NOMO-1 (cell line): ENCODE data around the gene AGAP2.

ENCODE experiments used
- DNase-seq, 2 experiments: peaks; one replicate each; lab custom pipeline; 2025; ENCODE audit not compliant: unreplicated experiment in 2 of 2; lab: John Stamatoyannopoulos, UW

AGAP2 gene

DNA sequence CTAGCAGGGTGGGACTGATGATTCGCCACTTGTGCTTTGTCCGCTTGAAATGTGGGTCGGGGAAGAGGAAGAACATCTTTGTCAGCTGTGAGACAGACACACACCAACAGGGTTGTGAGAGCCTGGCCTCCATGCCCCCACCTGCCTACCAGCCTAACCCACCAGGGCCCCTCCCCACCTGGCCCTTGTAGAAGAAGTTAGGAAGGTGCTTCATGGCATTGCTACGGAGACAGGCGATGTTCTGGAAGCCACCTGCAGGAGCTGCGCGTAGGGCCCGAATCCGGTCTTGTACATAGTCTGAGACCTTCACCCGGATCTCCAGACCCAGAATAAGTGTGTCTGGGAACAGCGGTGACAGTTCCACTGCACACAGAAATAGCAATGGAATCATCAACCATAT lies 31.1 kb upstream of the AGAP2 start:
- DNase-seq, result no peak

DNA sequence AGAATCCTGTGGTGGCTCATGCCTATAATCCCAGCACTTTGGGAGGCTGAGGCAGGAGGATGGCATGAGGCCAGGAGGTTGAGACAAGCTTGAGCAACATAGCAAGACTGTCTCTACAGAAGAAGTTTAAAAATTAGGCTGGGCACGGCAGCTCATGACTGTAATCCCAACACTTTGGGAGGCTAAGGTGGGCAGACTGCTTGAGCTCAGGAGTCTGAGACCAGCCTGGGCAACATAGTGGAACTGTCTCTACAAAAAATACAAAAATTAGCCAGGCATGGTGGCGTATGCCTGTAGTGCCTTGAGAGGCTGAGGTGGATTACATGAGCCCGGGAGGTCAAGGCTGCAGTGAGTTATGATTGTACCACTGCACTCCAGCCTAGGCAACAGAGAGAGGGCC lies 29.3 kb upstream of the AGAP2 start:
- no peak for DNase-seq

DNA sequence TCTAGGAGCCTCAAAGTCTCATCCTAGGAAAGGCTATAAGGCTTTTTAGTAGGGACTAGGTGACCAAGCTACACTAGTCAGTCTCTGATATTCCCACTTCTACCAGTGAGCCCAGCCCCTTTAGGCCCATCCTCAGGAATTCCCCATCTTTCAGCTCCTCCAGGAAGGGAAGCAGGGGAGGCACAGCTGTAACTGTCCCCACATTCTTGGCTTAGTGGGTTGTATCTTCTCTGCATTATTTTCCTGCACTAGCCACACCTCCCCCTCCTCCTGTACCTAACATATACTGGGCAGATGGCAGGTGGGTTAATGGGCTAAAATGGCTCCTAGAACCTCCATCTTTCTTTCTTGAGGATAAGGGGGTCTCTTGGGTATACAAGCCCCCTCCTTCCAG lies 28.8 kb upstream of the AGAP2 start:
- no peak for DNase-seq

DNA sequence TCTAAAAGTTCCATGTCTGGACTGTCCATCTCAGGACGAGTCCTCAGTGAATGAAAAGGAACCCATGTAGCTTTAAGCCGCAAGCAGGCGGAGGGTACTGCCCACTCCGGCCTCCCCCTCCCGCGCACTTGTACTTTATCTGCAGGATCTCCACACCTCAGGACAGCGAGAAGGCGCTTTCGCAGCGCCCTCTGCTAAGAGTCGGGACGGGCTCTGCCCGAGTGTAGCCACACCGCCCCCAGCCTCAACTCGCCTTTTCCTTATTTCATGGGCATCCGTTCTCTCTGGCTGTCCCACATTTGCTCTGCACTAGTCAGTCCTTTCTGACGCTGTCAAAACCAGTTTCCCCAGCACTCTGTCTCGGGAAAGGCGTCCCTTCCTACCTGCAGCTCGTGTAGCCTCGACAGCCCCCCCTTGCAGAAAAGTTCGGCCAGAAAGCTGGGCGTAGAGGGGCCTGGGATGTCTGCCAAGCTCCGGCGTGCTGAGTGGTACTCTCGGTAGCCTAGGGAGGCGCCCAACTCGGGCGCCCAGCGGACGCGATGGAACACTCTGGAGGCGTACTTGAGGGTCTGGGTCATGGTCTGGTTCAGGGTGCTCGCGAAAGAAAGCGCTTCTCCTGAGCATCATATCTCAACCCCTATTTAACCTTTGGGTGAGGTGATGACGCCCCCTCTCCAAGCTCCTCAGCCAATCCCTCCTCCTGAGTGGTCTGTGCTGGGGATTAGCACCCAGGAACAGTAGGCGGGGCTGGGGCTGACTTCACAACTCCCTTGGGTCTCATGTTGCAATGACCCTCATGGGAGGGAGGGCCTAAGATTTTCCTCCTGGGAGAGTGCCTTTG lies 28.1 kb upstream of the AGAP2 start, which contains the start of gene CYP27B1:
Gene CYP27B1, minus strand, starts transcription at position 615 of the 841 bp plus-strand sequence. Its CDS starts 37 bp downstream, at position 578.
- no peak for DNase-seq

DNA sequence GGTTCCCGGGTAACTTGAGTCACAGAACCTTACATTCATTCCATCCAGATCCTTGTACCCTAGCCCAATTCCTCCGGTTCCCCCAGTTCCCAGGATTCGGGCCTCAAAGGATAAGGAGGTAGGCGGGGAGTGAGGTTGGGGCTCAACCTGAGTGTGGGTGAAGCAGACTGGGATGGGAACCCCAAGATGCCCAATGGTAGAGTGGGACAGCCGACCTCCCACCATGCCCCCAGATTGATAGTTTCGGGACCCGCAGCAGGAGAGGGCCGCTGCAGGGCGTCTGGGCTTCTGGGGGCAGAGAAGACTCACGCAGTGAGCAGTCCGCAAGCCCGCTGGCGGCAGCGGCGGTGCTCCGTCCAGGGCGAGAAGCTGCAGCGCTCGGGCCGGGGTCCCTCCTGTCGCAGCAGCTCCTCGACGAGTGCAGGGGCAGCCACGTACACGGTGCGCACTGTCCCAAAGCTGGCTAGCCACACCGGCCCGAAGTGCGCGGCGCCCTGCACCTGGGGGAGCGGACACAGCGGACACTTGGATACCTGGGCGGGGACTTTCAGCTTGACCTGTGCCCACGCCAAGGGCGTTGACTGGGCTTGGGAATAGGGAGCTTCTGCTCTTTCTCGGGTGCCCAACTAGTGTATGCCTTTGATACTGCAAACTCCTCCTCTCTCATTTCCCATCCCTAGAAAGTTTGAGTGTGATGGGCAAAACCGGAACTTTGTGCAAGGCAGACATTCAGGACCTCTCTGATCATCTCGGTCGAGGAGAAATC lies 27.3 kb upstream of the AGAP2 start:
- peak in 1 of 2 experiments; percentile 5 for DNase-seq

DNA sequence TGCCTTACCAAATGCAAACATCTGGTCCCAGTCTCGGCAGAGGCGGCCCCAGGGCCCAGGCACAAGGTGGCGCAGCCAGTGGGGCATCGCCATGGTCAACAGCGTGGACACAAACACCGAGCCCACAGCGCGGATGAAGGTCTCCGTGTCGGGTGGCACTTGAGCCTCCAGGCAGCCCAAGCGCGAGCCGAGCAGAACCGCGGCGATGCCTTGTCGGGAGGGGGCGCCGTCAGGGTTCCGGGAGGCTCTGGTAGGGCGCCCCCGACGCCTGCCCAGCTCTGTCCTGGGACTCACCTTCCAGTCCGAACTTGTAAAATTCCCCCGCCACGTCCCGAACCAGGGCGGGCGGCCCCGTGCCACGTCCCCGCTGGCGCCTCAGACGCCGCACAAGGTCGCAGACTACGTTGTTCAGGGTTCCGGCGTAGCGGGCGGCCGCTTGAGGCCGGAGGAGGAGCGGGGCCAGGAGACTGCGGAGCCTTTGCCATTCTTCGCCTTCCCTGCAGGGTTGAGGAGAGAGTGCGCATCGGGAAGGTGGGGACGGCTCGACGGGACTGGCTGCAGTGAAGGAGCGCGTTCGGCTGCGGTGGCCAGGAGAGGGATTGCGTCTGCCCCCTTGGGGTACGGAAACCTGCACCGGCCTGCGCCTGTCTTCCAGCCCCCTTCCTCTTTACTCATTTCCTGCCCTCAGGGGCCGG lies 26.6 kb upstream of the AGAP2 start:
- peak in 1 of 2 experiments; percentile 45 for DNase-seq

DNA sequence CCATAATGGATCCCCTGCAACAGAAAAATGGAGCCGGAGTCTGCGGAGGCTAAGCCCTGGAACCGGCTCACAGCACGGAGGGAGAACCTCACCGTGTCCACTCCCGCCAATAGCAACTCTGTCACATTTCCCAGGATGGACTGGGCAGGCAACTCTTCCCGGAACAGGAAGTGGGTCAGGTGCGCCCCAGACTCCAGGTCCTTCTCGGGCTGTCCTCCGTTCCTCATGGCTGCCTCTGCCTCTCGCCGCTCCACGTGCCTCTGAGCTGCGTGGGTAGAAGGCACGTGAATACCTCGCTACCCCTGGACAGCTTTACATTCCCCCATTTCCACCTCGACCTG lies 26.1 kb upstream of the AGAP2 start:
- no peak for DNase-seq

DNA sequence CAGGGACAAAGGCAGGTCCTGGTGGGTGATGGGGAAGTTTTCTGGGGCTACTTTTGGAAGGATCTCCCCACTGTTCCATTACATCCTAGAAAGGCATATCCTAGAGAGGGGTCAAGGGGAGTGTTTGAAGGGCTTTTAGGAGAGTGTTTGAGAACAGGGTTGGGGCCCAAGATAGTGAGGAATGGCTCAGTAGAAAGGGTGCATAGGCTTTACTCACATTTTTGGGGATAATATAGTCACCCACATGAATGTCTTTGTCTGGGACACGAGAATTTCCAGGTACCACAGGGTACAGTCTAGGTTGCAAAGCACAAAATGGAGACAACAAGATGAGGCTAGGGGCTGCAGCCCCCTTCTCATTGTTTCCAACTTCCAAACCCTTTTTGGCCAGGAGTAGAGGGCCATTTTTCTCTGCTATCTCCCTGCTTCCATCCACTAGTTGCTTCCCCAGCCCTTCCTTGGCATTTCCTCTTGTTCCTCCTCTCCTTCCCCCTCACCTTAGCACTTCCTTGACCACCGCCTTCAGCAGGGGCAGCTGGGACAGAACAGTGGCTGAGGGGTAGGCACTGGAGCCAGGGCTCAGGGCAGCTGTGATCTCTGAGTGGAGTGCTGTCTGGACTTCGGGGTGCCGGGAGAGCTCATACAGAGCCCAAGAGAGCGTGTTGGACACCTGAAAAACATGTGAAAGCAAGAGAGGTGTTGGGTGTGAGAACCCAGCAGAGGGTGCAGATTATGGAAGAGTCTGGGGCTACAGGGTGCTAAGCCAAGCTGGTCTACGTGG lies 25.5 kb upstream of the AGAP2 start:
- DNase-seq, result no peak

DNA sequence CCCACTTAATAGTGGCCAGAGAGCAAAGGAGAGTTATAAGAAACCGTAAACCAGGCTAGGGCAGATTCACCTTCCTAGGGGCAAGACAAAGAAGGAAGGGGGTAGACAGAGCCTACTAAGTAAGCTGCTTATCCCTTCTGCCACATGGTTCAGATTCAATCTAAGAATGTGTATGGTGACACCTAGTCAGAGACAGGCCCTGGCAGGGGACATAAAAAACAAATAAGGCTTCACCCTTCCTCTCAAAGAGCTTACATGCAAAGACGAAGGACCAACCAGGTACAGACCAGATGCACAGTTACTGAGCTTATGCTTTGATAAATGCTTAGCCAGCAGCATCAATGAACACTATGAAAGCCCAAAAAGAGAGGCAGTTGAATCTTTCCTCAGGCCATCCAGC lies 23.9 kb upstream of the AGAP2 start:
- DNase-seq, result no peak

DNA sequence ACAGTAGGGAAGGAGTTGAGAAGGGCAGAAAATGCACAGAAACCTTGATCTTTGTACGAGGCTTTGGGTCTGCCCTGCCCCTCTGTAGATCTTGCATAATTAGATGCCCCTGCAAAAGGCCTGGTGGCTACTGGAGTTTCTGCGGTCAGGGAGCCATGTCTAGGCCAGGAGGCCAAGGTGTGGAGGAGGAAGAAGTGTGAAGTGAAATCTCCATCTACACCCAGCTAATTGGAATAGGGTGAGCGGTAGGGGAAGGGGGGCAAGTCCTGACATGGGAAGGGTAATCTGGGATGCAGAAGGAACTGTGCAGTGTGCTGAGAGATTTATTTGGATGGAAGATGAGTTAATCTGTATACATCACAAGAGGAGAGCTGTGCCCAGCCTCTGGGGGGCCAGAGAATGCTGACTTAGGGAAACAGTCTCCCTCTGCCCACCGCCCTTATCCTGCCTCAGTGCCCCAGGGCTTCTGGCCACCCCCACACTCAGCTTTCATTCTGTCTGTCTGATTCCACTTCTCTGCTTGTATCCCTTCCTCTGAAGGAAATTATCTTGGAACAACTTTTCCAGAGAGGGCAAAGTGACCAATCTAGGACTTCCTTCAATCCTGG lies 23.0 kb upstream of the AGAP2 start:
- DNase-seq, result no peak

DNA sequence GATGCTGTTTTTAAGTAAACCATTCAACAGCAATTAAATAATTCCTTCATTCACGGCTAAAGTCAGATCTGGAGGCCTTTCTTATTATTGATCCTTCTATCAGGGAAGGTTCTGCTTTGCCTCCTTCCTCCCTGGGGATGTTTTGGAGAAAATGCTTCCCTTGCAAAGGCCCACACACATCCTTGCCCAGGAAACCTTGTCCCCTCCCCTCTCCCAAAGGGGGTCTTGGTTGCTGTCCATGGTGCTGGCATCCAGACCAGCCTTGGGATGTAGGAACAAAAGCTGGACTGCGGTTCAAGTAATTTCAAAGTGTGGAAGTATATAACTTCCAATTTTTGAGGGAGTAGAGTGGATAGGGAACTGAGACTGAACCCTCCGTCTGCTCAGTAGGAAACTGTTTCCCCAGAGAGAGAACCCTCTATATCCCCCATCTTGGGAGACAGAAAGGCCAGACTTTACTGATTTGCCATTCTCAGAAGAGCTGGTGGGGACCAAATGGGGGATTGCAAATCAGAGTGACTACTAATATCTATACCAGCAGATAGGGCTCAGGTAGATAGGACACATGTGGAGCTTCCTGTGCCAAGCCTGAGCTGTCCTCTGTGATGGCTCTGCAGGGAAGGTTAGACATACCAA lies 21.9 kb upstream of the AGAP2 start:
- no peak for DNase-seq

DNA sequence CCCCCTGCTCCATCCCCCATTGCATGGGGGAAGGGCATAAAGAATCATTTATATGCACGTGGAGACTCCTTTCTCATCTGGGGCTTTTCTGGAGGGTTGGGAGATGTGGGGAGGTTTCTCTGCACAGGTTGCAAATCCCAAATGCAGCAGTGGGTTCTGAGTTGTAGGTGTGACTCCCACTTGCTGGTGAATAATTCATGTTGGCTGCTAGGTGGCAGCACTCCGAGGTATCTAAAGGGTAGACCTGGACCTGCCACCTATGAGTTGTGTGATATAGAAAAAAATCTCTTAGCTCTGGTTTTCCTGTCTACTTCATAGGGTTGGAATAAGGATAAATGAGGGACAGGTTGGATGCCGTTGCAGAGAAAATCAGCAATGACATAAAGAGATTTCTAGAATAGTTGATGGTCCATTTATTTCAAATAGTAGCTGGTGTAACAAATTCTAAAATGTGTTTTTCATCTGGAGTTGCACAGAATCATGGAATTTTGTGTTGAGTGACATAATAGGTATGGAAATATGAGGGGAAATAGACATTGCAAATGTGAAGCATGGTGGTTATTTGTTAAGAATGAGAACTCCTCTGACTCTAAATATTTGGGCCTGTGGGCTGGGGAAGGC lies 20.9 kb upstream of the AGAP2 start:
- peak in 1 of 2 experiments; percentile 28 for DNase-seq

DNA sequence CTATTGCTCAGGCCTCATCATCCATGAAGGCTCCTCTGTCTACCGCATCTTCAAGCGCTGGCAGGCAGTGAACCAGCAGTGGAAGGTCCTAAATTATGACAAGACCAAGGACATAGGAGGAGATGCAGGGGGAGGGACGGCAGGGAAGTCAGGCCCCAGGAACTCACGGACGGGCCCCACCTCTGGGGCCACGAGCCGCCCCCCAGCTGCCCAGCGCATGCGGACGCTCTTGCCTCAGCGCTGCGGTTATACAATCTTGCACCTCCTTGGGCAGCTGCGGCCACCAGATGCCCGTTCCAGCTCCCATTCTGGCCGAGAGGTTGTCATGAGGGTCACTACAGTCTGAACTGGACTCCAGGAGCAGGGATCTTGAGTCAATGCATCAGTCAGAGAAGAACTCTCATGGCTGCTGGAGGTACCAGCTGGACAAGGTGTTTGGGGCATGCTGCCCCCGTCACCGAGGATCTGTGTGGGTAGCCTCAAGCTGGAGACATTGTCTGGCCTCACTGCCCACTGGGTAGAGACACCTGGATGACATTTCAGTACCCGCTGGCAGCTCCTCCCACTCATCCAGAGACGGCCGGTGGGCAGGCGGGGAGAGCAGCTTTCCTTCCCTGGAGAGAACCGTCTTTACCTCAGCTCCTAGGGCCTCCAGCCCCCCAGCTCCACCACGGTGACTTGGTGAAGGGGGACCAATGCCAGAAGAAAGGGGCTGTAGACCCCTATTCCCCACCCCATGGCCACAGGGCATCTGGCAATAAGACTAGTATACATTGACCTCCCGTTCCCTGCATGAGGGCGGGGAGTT lies 20.2 kb upstream of the AGAP2 start:
- DNase-seq, result no peak

DNA sequence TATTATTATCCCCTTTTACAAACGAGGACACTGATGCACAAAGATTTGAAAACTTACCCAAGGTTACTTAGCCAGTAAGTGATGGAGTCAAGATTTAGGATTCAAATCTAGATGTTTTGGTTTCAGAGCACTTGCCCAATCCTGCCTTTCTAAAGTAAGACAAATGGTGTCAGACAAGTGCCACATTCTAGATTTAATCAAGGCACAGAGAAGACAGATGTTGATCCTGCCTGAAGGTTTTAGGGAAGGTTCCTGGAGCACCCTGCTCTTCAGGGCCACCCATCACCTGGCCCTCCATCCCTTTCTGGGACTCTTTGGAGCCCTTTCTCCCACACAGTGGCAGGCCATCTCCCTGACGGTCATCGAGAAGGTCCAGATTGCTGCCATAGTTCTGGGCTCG lies 19.2 kb upstream of the AGAP2 start:
- no peak for DNase-seq

DNA sequence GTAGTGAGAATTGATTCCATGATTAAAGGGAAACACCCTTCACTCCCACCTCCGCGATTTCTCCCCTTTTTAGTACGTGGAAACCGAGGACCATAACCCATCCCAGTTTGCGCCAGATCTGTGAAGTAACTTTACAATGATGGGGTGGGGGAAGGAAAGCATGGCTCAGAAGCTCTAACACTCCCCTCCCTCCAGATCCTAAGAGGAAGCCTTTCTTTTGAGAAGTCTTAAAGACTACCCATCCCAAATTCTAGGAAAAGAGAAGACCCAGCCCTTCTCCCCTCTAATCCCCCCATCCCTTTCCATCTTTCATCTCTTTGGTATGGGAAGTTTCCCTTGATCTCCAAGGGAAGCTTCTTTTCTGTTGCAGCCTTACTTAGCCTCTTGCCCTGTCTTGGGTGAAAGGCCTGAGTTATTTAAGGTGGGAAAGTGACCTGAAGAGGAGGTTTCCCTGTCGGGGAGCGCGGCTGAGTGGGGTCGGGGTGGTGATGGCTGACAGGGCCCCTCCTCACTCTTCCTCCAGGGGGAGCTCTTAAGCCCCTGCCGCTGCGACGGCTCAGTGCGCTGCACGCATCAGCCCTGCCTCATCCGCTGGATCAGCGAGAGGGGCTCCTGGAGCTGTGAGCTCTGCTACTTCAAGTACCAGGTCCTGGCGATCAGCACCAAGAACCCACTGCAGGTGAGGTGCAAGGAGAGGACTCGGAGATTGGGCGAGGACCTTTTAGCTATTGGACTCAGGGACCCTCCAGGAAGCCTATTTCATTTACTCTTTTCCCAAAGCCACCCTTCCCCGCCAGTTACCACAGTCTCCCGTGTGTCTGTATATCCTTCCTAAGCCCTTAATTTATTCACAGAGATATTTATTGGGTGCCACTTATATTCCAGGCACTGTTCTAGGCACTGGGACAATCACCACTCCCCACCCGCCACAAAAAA lies 18.1 kb upstream of the AGAP2 start:
- DNase-seq, result peak; percentile 42 to 58

DNA sequence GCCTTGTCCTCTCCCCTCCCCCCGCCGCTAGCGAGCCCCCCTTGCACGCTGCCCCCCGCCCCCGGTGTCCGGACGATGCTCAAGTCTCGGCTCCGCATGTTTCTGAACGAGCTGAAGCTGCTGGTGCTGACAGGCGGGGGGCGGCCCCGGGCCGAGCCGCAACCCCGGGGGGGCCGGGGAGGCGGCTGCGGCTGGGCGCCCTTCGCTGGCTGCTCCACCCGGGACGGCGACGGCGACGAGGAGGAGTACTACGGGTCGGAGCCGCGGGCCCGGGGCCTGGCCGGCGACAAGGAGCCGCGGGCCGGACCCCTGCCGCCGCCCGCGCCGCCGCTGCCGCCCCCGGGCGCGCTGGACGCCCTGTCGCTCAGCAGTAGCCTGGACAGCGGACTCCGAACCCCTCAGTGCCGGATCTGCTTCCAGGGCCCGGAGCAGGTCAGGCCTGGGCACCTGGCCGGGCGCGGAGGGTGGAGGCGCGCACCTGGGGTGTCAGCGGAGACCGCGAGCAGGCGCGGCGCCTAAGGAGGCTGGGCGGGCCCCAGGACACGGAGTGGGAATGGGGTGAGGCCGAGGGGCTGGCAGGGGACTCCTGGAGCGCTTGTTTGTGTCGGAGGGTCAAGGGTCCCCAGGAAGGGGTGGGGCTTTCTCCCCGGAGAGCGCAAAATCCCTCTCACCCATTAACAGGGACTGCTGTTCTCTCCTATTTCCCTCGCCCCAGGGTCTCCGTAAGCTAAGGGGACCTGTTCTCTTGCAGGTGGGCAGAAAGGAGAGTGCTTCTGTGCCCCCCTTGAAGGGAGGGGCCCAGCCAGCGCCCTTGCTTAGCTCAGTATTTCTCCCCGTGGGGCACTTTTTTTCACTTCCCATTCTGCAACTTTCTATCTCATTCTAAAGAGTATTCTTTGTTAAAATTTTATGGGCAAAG lies 17.2 kb upstream of the AGAP2 start:
- peak in 1 of 2 experiments; percentile 58 for DNase-seq

DNA sequence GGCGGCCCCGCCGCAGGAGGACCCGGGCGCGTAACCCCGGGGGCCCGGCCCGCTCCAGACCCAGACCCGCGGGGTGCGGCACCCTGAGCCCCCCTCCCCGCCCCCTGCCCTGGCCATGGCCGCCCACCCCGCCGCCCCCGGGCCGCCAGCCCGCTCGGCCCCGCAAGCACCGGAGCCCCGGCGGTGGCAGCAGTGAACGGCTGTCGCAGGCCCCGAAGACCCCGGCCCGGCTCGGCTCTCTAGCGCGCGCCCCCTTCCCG lies 16.6 kb upstream of the AGAP2 start:
- DNase-seq, result no peak
